T follicular helper cell (primary cell): ENCODE measurements around the gene TIAM2.

Experiments used
- DNase-seq: peaks from one replicate; pipeline ENCODE4 v3.0.0-alpha.2; 2020; ENCODE audit warnings: low read depth

The TIAM2 gene

GRCh38 chr6:155234167-155234566 lies 239.1 kb downstream of the TIAM2 start:
- no peak for DNase-seq

GRCh38 chr6:155234687-155235086 lies 239.6 kb downstream of the TIAM2 start:
- no peak for DNase-seq

- no peak for DNase-seq
Observed at GRCh38 chr6:155235087-155235486, 240.0 kb downstream of the TIAM2 start.

GRCh38 chr6:155237613-155238012 lies 242.5 kb downstream of the TIAM2 start:
- no peak for DNase-seq

GRCh38 chr6:155240905-155241600 lies 245.9 kb downstream of the TIAM2 start:
- DNase-seq: no peak

GRCh38 chr6:155241966-155242365 lies 246.9 kb downstream of the TIAM2 start:
- DNase-seq: no peak

- DNase-seq: no peak
Observed at GRCh38 chr6:155244434-155244833, 249.3 kb downstream of the TIAM2 start.

GRCh38 chr6:155245193-155245592 lies 250.1 kb downstream of the TIAM2 start:
- no peak for DNase-seq

GRCh38 chr6:155245831-155246230 lies 250.7 kb downstream of the TIAM2 start:
- no peak for DNase-seq

GRCh38 chr6:155246825-155247224 lies 251.7 kb downstream of the TIAM2 start:
- DNase-seq: no peak

- DNase-seq: no peak
Observed at GRCh38 chr6:155247618-155248007, 252.5 kb downstream of the TIAM2 start.

- no peak for DNase-seq
Observed at GRCh38 chr6:155248008-155249001, 253.2 kb downstream of the TIAM2 start.

- DNase-seq: no peak
Observed at GRCh38 chr6:155250701-155251381, 255.7 kb downstream of the TIAM2 start.

- no peak for DNase-seq
Observed at GRCh38 chr6:155252581-155252980, 257.5 kb downstream of the TIAM2 start.

- no peak for DNase-seq
Observed at GRCh38 chr6:155253337-155253736, 258.2 kb downstream of the TIAM2 start.

- no peak for DNase-seq
Observed at GRCh38 chr6:155254139-155254538, 259.0 kb downstream of the TIAM2 start.

GRCh38 chr6:155256122-155256795 lies 261.1 kb downstream of the TIAM2 start:
- no peak for DNase-seq

GRCh38 chr6:155257796-155258195 lies 262.7 kb downstream of the TIAM2 start:
- DNase-seq: no peak

GRCh38 chr6:155259204-155259603 lies 264.1 kb downstream of the TIAM2 start:
- DNase-seq: no peak

- DNase-seq: no peak
Observed at GRCh38 chr6:155259897-155260296, 264.8 kb downstream of the TIAM2 start.

- DNase-seq: no peak
Observed at GRCh38 chr6:155260686-155261085, 265.6 kb downstream of the TIAM2 start.
